HG03442 (cell line): ENCODE measurements around the gene CCDC8.
"Not testable (repeated sequence)": the region's sequence is repeated elsewhere in the genome, so short reads cannot be mapped to it uniquely, and the experiment has no call there.

ENCODE experiments used
- ATAC-seq: cut with Tn5 transposase; IDR thresholded peaks from one replicate; pipeline ENCODE4 v1.9.1; 2021; ENCODE audit warnings: mild to moderate bottlenecking, moderate library complexity; ENCODE audit not compliant: unreplicated experiment

CCDC8 gene

GRCh38 chr19:46413262-46414031 lies at the start of gene CCDC8:
Gene CCDC8, minus strand, starts transcription at chr19:46413564. Its CDS starts 754 bp downstream, at chr19:46412810.
- ATAC-seq, result no peak

GRCh38 chr19:46461537-46461936 lies 48.2 kb upstream of the CCDC8 start:
- ATAC-seq, result no peak

DNA sequence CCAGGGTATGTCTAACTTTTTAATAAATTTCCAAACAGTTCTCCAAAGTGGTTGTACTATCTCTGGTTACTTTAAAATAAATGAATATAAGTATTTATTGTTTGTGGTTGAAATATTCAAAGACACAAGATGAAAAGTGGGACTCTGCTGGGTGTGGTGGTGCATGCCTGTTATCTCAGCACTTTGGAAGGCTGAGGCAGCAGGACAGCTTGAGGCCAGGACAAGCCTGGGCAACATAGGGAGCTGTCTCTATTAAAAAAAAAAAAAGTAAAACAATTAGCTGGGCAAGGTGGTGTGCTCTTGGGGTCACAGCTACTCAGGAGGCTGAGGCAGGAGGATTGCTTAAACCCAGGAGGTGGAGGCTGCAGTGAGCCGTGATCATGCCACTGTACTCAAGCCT lies 47.6 kb upstream of the CCDC8 start:
- no peak for ATAC-seq

DNA sequence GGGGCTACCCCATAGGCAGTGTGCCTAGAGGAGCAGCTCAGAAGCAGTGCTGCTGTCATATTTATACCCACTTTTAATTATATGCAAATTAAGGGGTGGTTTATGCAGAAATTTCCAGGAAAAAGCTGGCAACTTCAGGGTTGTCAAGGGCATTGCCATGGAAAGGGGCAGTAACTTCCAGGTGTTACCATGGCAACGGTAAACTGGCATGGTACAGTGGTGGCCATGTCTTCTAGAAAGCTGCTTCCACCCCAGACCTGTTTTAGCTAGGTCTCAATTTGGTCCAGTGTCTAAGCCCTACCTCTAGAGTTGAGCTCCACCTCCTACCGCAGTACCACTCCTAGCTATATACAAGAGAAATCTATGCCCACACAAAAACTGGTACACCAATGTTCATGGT lies 46.7 kb upstream of the CCDC8 start:
- no peak for ATAC-seq

- ATAC-seq, result no peak
Measured at GRCh38 chr19:46456930-46457329, 43.6 kb upstream of the CCDC8 start.

- no peak for ATAC-seq
Measured at GRCh38 chr19:46454244-46454643, 40.9 kb upstream of the CCDC8 start.

DNA sequence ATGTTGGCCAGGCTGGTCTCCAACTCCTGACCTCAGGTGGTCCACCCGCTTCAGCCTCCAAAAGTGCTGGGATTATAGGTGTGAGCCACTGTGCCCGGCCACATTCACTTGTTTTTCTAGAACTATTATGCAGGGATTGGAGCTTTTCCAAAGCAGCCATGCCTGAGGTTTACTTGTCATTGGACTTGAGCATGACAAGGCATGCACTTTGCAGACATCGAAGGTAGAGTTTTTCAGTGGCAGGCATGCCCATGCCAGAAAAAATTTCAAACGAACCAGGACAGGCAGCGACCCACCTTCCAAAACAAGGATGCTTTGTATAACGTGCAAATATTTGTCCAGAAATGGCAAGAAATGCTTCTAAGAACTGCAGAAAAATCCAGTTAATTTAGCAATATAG lies 40.3 kb upstream of the CCDC8 start:
- no peak for ATAC-seq

GRCh38 chr19:46452186-46452585 lies 38.8 kb upstream of the CCDC8 start:
- no peak for ATAC-seq

DNA sequence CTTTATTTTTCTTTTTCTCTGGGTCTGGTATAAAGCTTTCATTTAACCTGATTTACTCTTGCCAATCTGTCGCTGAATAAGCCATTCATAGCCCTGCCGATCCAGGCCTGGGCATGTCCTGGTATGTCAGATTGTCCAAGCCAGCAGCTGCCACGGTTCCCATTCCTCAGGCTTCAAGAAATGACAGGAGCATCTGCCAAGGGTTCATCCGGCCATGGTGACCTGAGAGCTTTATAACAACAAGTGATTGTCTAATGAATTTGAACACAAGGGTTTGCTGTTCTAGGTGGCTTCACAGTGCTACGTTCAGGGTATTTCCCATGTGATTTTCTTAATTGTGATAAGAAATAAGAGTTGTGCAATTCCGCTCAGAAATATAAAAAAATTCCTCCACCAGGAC lies 38.0 kb upstream of the CCDC8 start:
- ATAC-seq, result no peak

GRCh38 chr19:46450737-46451136 lies 37.4 kb upstream of the CCDC8 start:
- no peak for ATAC-seq

GRCh38 chr19:46449228-46449627 lies 35.9 kb upstream of the CCDC8 start:
- no peak for ATAC-seq

DNA sequence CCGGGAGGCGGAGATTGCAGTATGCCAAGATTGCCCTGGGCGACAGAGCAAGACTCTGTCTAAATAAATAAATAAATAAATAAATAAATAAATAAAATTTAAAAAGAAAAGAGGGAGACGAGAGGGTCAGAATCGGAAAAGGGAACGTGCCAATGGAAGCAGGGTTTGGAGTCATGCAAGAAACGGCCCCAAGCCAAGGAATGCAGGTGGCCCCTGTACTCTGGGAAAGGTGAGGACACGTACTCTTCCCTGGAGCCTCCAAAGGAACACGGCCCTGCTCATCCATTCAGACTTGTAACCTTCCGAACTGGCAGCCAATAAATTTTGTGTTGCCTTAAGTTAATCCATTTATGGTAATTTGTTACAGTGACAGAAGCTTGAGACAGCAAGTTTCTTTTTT lies 35.2 kb upstream of the CCDC8 start:
- no peak for ATAC-seq

DNA sequence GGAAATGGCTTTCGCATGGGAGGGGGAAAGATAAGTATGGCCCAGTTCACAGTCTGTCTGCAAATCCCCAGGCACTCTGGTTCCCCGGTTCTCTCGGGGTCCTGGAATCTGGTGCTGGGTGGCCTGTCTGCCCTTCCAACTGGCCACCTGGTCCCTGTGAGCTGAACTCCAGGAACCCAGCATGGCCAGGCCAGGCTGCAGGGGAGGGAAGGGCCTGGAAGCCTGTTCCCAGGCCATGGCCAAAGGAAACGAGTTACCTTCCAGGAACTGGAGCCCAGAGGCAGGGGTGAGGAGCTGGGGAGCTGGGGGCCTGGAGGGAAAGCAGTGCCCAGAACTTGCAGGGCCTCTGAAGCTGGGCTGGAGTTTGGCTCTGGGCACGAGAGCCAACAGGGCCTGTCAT lies 34.5 kb upstream of the CCDC8 start:
- ATAC-seq, result no peak

GRCh38 chr19:46447006-46447405 lies 33.6 kb upstream of the CCDC8 start:
- ATAC-seq, result no peak

GRCh38 chr19:46446021-46446420 lies 32.7 kb upstream of the CCDC8 start:
- ATAC-seq, result no peak

- no peak for ATAC-seq
Measured at GRCh38 chr19:46442808-46443450, 29.6 kb upstream of the CCDC8 start.

DNA sequence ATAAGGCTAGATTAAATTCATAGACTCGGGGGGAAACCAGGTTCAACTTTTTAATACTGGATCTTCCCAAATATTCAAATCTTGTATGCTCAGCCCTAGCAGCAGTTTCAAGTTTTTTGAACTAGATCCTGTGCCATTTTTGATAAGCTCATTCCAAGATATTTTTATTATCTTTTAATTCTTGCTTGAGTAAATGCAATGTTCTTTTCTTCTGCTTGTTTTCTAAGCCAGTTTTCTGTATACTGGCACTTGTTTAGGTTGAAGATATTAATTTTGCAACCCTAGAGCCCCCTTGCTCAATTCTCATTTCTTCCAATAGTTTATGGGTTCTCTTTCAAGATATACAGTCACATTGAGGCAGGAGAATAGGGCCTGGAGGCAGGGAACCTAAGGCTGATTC lies 28.5 kb upstream of the CCDC8 start:
- ATAC-seq, result no peak

- not testable (repeated sequence) for ATAC-seq
Measured at GRCh38 chr19:46435689-46436088, 22.3 kb upstream of the CCDC8 start.

DNA sequence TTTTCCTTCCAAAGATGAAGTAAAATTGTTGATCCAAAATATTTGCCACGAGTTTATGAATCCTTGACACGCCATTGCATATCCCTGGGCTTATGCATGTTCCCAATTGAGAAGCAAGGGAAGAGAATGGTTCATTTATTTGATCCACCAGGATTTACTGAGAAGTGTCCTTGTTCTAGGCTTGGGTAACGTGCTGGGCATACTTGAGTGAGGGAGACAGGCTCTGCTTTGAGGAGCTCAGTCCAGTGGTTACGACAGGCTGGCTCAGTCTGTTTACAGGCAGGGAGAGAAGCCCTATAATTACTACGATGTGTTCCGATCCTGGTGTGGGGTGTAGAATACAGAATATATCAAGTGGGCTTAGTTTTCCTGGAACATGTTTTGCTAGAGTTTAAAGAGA lies 21.6 kb upstream of the CCDC8 start:
- ATAC-seq, result no peak

- not testable (repeated sequence) for ATAC-seq
Measured at GRCh38 chr19:46433470-46433869, 20.1 kb upstream of the CCDC8 start.

DNA sequence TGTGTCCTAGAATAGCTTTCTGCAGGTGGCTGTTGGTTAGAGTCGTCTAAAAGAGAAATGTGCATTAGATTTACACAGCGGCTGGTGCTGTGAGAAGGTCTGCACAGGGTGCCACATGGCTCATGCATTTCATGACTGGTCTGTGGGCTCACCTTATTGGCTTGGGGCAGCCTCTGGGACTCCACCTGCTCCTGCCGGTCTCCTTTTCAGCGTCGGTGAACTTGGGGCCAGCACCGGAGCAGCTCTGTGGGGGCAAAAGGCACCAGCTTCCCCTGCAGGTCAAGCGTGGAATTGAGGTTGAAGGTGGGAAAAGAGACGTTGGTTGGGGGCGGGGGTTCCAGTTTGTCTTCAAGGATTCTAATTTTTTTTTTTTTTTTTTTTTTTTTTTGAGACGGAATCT lies 18.5 kb upstream of the CCDC8 start:
- ATAC-seq, result no peak

GRCh38 chr19:46429999-46430398 lies 16.6 kb upstream of the CCDC8 start:
- no peak for ATAC-seq
